K562 (cell line): ENCODE measurements around the gene LRRC4C. TPM values are rescaled to one million over a fixed set of nuclear protein-coding genes. Genes with fewer than 3 reads are reported as not detected.

Source experiments
- ATAC-seq: fragments of 200-7000 bp; cut with Tn5 transposase; 3 replicates; pipeline ENCODE4 v1.9.1; 2020; ENCODE audit warnings: moderate library complexity
- BruUV-seq: library from RNA; stranded (reverse); fragments of 400-500 nt; replicated peaks from 2 replicates; lab custom pipeline; 2021; lab: Mats Ljungman, UMichigan
- CTCF ChIA-PET: fragments of 300-600 bp; formaldehyde crosslinking; extraction: SDS; loops from one replicate; lab custom pipeline; 2021; ENCODE audit warnings: low intra/inter-chr PET ratio; lab: Yijun Ruan, JAX
- POLR2A ChIA-PET: fragments of 300-600, 350-650 bp; sonication (Branson Sonifier 250); formaldehyde crosslinking; extraction: SDS; loops from one replicate; lab custom pipeline; 2021; ENCODE audit warnings: antibody characterized with exemption, inconsistent platforms; lab: Yijun Ruan, JAX
- DNase-seq, 4 experiments: peaks; one replicate each; pipeline versions ENCODE4 v3.0.0 to v3.0.0-alpha.2; 2011 to 2018; ENCODE audit warnings: low spot score in 3 of 4, mixed read lengths in 3 of 4; ENCODE audit errors: extremely low read depth in 1 of 4
- FAIRE-seq: peaks from 2 replicates; lab custom pipeline; 2011; peaks lifted over from hg19 to GRCh38; lab: Jason Lieb, UNC
- H2AFZ ChIP-seq: 2 replicates; pipeline ENCODE4 v1.6.0; 2011; ENCODE audit warnings: low read depth, low read length, control low read depth, inconsistent platforms
- H3K27ac ChIP-seq: fragments of 200-600 bp; 3 replicates; pipeline ENCODE4 v1.8.0; 2011; ENCODE audit warnings: low read depth, mild to moderate bottlenecking, control low read depth, inconsistent platforms, low read length, moderate library complexity, mixed read lengths; ENCODE audit errors: extremely low read depth
- H3K27me3 ChIP-seq, 2 experiments: fragments of 300-600 bp in 1 of 2; 2 replicates in 1 of 2; 3 replicates in 1 of 2; pipeline versions ENCODE4 v1.6.0 to v1.8.0; 2011; ENCODE audit warnings: inconsistent platforms in 2 of 2, low read length in 2 of 2, mild to moderate bottlenecking in 1 of 2, mixed read lengths in 1 of 2, moderate library complexity in 1 of 2; ENCODE audit not compliant: control insufficient read depth in 2 of 2, insufficient read depth in 2 of 2
- H3K36me3 ChIP-seq: fragments of 300-600 bp; 3 replicates; pipeline ENCODE4 v1.8.0; 2011; ENCODE audit warnings: mild to moderate bottlenecking, low read length, inconsistent platforms; ENCODE audit not compliant: control insufficient read depth, insufficient read depth
- H3K4me1 ChIP-seq, 2 experiments: fragments of 200-600 bp in 1 of 2; replicated peaks in 1 of 2; 2 replicates in 1 of 2; 3 replicates in 1 of 2; pipeline versions ENCODE4 v1.5.1 to v1.8.0; 2011; ENCODE audit warnings: inconsistent platforms in 2 of 2, low read length in 2 of 2, mild to moderate bottlenecking in 1 of 2, mixed read lengths in 1 of 2, moderate library complexity in 1 of 2; ENCODE audit not compliant: control insufficient read depth in 2 of 2, insufficient read depth in 2 of 2
- H3K4me2 ChIP-seq: 2 replicates; pipeline ENCODE4 v1.6.1; 2011; ENCODE audit warnings: low read length, control low read depth, inconsistent platforms, mixed read lengths; ENCODE audit not compliant: insufficient read depth
- H3K4me3 ChIP-seq: fragments of 200-600 bp; sonication (generic), shearing (Covaris generic); 2 replicates; pipeline ENCODE4 v1.5.1; 2016; ENCODE audit warnings: control low read depth, inconsistent platforms
- H3K79me2 ChIP-seq: fragments of 200-600 bp; 3 replicates; pipeline ENCODE4 v1.8.0; 2011; ENCODE audit warnings: low read length, inconsistent platforms; ENCODE audit not compliant: control insufficient read depth, insufficient read depth
- H3K9ac ChIP-seq, 2 experiments: 2 replicates each; pipeline versions ENCODE4 v1.6.0 to v1.6.1; 2011; ENCODE audit warnings: low read depth in 2 of 2, low read length in 2 of 2, control low read depth in 1 of 2, inconsistent platforms in 1 of 2, mild to moderate bottlenecking in 1 of 2, mixed read lengths in 1 of 2; ENCODE audit not compliant: insufficient read depth in 1 of 2
- H3K9me1 ChIP-seq: one replicate; pipeline ENCODE4 v1.6.0; 2011; ENCODE audit warnings: inconsistent platforms, mild to moderate bottlenecking, low read length, moderate library complexity; ENCODE audit not compliant: control insufficient read depth, insufficient read depth
- H3K9me3 ChIP-seq: replicated peaks from 2 replicates; pipeline ENCODE4 v1.5.1; 2011; ENCODE audit warnings: low read depth, low read length, inconsistent platforms; ENCODE audit not compliant: control insufficient read depth, insufficient read depth
- H4K20me1 ChIP-seq: replicated peaks from 2 replicates; pipeline ENCODE4 v1.6.1; 2011; ENCODE audit warnings: low read length, inconsistent platforms, mixed read lengths; ENCODE audit not compliant: control insufficient read depth, insufficient read depth
- BRF2 ChIP-seq: IDR thresholded peaks from 3 replicates; pipeline ENCODE4 v1.6.1; 2011; ENCODE audit warnings: borderline replicate concordance, mild to moderate bottlenecking; ENCODE audit not compliant: insufficient read length, insufficient read depth
- EP300 ChIP-seq: IDR thresholded peaks from 2 replicates; pipeline ENCODE4 v1.6.1; 2012; ENCODE audit warnings: low read length, improper control_type of control experiment
- ERF ChIP-seq: fragments of 450-650 bp; formaldehyde crosslinking; IDR thresholded peaks from 2 replicates; pipeline ENCODE4 v1.4.0; 2020; ENCODE audit warnings: mild to moderate bottlenecking, mixed read lengths
- KLF1 ChIP-seq: fragments of 450-650 bp; IDR thresholded peaks from 2 replicates; pipeline ENCODE4 v1.6.1; 2016; ENCODE audit warnings: missing genetic modification characterization, missing compliant biosample characterization
- NCOA2 ChIP-seq, 2 experiments: fragments of 450-650 bp; IDR thresholded peaks; 2 replicates each; pipeline ENCODE4 v1.6.1; 2018; ENCODE audit warnings: mild to moderate bottlenecking in 2 of 2, moderate library complexity in 1 of 2; ENCODE audit not compliant: partially characterized antibody in 2 of 2
- NCOR1 ChIP-seq: fragments of 450-650 bp; IDR thresholded peaks from 2 replicates; pipeline ENCODE4 v1.6.1; 2016; ENCODE audit warnings: mild to moderate bottlenecking, moderate library complexity
- PHF8 ChIP-seq: fragments of 200-600 bp; sonication (generic); IDR thresholded peaks from 2 replicates; pipeline ENCODE4 v1.6.1; 2012; ENCODE audit warnings: mixed run types, mild to moderate bottlenecking, inconsistent platforms, low read length, moderate library complexity, borderline replicate concordance
- SETDB1 ChIP-seq: IDR thresholded peaks from one replicate; pipeline ENCODE4 v1.6.1; 2012; ENCODE audit warnings: low read length, control low read depth, inconsistent platforms
- SREBF1 ChIP-seq: fragments of 150-350 bp; IDR thresholded peaks from 2 replicates; pipeline ENCODE4 v1.6.1; 2014; ENCODE audit warnings: antibody characterized with exemption, low read depth, low read length, borderline replicate concordance
- SRSF1 ChIP-seq: fragments of 200-400 bp; formaldehyde crosslinking; IDR thresholded peaks from 2 replicates; pipeline ENCODE4 v1.6.1; 2017; ENCODE audit warnings: mild to moderate bottlenecking, low read depth, low read length, moderate library complexity
- SRSF3 ChIP-seq: fragments of 200-400 bp; formaldehyde crosslinking; IDR thresholded peaks from 2 replicates; pipeline ENCODE4 v1.6.1; 2016; ENCODE audit warnings: mild to moderate bottlenecking, low read length, moderate library complexity; ENCODE audit not compliant: insufficient read depth
- ZBTB1 ChIP-seq: sonication (generic); formaldehyde crosslinking; IDR thresholded peaks from 2 replicates; pipeline ENCODE4 v1.8.1; 2023; ENCODE audit warnings: missing genetic modification reagents, low read depth, mild to moderate bottlenecking, borderline replicate concordance
- ZFX ChIP-seq: sonication (generic); formaldehyde crosslinking; IDR thresholded peaks from 2 replicates; pipeline ENCODE4 v1.8.0; 2022; ENCODE audit warnings: mild to moderate bottlenecking, missing genetic modification reagents, moderate library complexity
- ZKSCAN1 ChIP-seq: fragments of 150-350 bp; IDR thresholded peaks from 2 replicates; pipeline ENCODE4 v1.6.1; 2016; ENCODE audit warnings: low read depth, low read length
- ZNF175 ChIP-seq: fragments of 200-800 bp; sonication (Bioruptor generic); IDR thresholded peaks from 2 replicates; pipeline ENCODE4 v1.6.1; 2016; ENCODE audit warnings: low read depth, mild to moderate bottlenecking, missing genetic modification characterization, missing compliant biosample characterization
- WGBS: fragments of 100-300 bp; shearing (Covaris generic); methylation state at CpG from one replicate; pipeline ENCODE4 v1.1.6; 2016; ENCODE audit warnings: low coverage, mixed read lengths; ENCODE audit not compliant: insufficient coverage; ENCODE audit errors: missing lambda C conversion rate; 5-methylcytosine and 5-hydroxymethylcytosine counted together
- in situ Hi-C: fragments of 300-500 bp; cut with MboI; formaldehyde crosslinking; loops from 4 replicates; pipeline ENCODE4 v1.15.0; 2018; ENCODE audit warnings: inconsistent platforms, mixed read lengths
- intact Hi-C: fragments of 100-400 bp; cut with micrococcal nuclease; formaldehyde crosslinking; loops from 2 replicates; pipeline ENCODE4 v1.14.2; 2022
- polyA plus RNA-seq, 8 experiments: library from polyadenylated mRNA; depleted of rRNA in 4 of 8; stranded (reverse) in 5 of 8; unstranded in 3 of 8; fragments of >200 nt; fragmentation: Nextera tagmentation in 2 of 8; fragmentation: Illumina TruSeq in 1 of 8; extraction: Ambion mirVana in 2 of 8; extraction: Trizol in 1 of 8; gene quantifications; 2 replicates each; pipeline versions ENCODE4 v1.2.1 to v1.2.3, GENCODE V29; 2011 to 2014; ENCODE audit warnings: inconsistent platforms in 1 of 8, missing spikeins in 1 of 8
- total RNA-seq, 7 experiments: library from RNA; depleted of rRNA in 6 of 7; stranded (reverse); fragments of >200 nt in 6 of 7; fragmentation: Illumina TruSeq in 2 of 7; extraction: Trizol in 2 of 7; gene quantifications; 2 replicates each; pipeline versions ENCODE4 v1.2.1 to v1.2.3, GENCODE V29; 2011 to 2021; ENCODE audit warnings: low replicate concordance in 1 of 7
- TF ChIP-seq, protein P1 (sequence below): sonication (generic); formaldehyde crosslinking; IDR thresholded peaks from 2 replicates; pipeline ENCODE4 v1.8.1; 2023; ENCODE audit warnings: mild to moderate bottlenecking, missing genetic modification reagents, moderate library complexity
- TF ChIP-seq, protein P2 (sequence below): sonication (generic); formaldehyde crosslinking; IDR thresholded peaks from 2 replicates; pipeline ENCODE4 v1.8.0; 2022; ENCODE audit warnings: missing genetic modification reagents, mild to moderate bottlenecking, moderate library complexity, borderline replicate concordance

The LRRC4C gene
- total and polyA plus RNA-seq, 9 of the 15 experiments (the other 6 are each of a cell fraction or from before 2014, with no cell fraction given) = not detected

DNA sequence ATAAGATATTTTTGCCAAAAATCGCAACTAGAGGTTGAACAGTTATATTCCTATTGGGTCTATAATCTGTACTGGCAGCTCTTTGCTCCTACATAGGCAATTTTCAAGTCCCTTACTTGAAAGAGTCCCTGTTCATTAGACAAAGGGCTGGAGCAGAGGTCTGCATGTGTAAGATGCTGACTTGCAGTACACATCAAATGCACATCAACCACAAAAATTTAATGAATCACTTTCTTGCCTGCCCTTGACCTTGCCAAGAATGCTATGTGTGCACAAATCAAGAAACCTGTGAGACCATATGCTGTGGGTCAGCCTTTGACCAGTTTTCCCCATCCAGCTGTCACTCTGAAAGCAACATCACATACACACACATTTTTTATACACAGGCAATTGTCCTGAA is 661.5 kb downstream of the LRRC4C start (continued):
- TF ChIP-seq, protein P1, sequence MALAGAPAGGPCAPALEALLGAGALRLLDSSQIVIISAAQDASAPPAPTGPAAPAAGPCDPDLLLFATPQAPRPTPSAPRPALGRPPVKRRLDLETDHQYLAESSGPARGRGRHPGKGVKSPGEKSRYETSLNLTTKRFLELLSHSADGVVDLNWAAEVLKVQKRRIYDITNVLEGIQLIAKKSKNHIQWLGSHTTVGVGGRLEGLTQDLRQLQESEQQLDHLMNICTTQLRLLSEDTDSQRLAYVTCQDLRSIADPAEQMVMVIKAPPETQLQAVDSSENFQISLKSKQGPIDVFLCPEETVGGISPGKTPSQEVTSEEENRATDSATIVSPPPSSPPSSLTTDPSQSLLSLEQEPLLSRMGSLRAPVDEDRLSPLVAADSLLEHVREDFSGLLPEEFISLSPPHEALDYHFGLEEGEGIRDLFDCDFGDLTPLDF = no peak
- TF ChIP-seq, all 486 proteins: peak for 0

- DNase-seq (no peak), FAIRE-seq (no peak), ATAC-seq (no peak)
- H3K9me1 ChIP-seq = no peaks in the 10 kb centered on the region
- in situ Hi-C loops (no loop called here), intact Hi-C loops (no loop called here)
- H3K27me3 ChIP-seq = no peaks in the 10 kb centered on the region
- no peaks in the 10 kb centered on the region for H3K9me3 ChIP-seq
- no TSS peak for BruUV-seq
- H3K4me2 ChIP-seq = no peak overlapping the region
- CTCF ChIA-PET = no interaction called here
- POLR2A ChIA-PET = no interaction called here
- no peaks in the 10 kb centered on the region for H4K20me1 ChIP-seq
- H2AFZ ChIP-seq = no peak overlapping the region
- no peak overlapping the region for H3K9ac ChIP-seq
- no peak for TF ChIP-seq SRSF3
- no peak for TF ChIP-seq BRF2
- TF ChIP-seq, protein P2, sequence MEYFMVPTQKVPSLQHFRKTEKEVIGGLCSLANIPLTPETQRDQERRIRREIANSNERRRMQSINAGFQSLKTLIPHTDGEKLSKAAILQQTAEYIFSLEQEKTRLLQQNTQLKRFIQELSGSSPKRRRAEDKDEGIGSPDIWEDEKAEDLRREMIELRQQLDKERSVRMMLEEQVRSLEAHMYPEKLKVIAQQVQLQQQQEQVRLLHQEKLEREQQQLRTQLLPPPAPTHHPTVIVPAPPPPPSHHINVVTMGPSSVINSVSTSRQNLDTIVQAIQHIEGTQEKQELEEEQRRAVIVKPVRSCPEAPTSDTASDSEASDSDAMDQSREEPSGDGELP (CRISPR knock-in tag) = no peak
- TF ChIP-seq ZBTB1 = no peak
- TF ChIP-seq ZFX = no peak
- no peak for TF ChIP-seq ERF (CRISPR knock-in tag)
- no peak for TF ChIP-seq KLF1
- no peak for TF ChIP-seq SREBF1
- TF ChIP-seq NCOA2 (IDR thresholded peaks at IDR 0.05; ENCODE audit: partially characterized antibody in 2 of 2) = no peak
- no peak for TF ChIP-seq ZNF175
- no peak for TF ChIP-seq EP300
- TF ChIP-seq PHF8 = no peak
- TF ChIP-seq ZKSCAN1 = no peak
- TF ChIP-seq SRSF1 = no peak
- no peak for TF ChIP-seq SETDB1
- TF ChIP-seq NCOR1 = no peak
- no peaks in the 10 kb centered on the region for H3K36me3 ChIP-seq
- no peak overlapping the region for H3K27ac ChIP-seq
- no peak overlapping the region for H3K4me3 ChIP-seq
- H3K79me2 ChIP-seq = no peaks in the 10 kb centered on the region
- WGBS = 0% methylated on average over 5 of the region's 5 CpGs
- no peaks in the 10 kb centered on the region for H3K4me1 ChIP-seq
These were observed 672.2 kb downstream of the LRRC4C start for GRCh38 chr11:40787224-40787623.
